Activated CD8-positive, alpha-beta memory T cell treated with anti-CD3 and anti-CD28 coated beads for 36 hours (primary cell): Measurements from ENCODE around the gene FAM171A1. TPM values are rescaled to one million over a fixed set of nuclear protein-coding genes. Genes with fewer than 3 reads are reported as not detected.

Experiments
- CTCF ChIA-PET: fragments of 350-600 bp; sonication (Branson Sonifier 250); formaldehyde crosslinking; loops from one replicate; lab custom pipeline; 2021; ENCODE audit warnings: antibody characterized with exemption; lab: Charles Lee
- POLR2A ChIA-PET: fragments of 350-600 bp; sonication (Branson Sonifier 250); formaldehyde crosslinking; loops from one replicate; lab custom pipeline; 2021; ENCODE audit warnings: antibody characterized with exemption; lab: Charles Lee
- total RNA-seq, 2 experiments: library from RNA; stranded (reverse); gene quantifications; one replicate each; pipeline ENCODE4 v1.2.3, GENCODE V29; 2021

Gene FAM171A1
- total RNA-seq, 2 experiments from 2014 or later: 4.3 TPM

GRCh38 chr10:15265056-15265455 is 106.0 kb downstream of the FAM171A1 start:
- POLR2A ChIA-PET: no interaction called here
- CTCF ChIA-PET: interaction anchor here (1.4 kb wide), 1 partner anchor 11 kb away, joined by 3 read pairs; no protein-coding TSS in a partner anchor

DNA sequence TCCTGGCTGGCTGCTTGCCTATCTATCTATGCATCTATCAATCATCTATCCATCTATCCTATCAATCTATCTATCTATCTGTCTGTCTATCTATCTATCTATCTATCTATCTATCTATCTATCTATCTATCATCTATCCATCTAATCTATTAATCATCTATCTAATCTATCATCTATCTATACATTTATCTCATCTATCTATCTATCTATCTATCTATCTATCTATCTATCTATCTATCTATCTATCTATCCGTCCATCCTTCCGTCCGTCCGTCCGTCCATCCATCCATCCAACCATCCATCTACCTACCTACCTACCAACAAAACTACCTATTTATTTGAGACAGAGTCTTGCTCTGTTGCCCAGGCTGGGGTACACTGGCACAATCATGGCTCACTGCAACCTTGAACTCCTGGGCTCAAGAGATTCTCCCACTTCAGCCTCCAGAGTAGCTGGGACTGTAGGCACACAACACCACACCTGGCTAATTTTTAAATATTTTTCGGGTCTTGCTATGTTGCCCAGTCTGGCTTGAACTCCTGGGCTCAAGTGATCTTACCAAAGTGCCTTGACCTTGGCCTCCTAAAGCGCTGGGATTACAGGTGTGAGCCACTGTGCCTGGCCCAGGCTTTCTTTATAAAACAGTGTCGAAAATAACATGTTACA is 107.3 kb downstream of the FAM171A1 start:
- CTCF ChIA-PET: no interaction called here
- POLR2A ChIA-PET: no interaction called here

DNA sequence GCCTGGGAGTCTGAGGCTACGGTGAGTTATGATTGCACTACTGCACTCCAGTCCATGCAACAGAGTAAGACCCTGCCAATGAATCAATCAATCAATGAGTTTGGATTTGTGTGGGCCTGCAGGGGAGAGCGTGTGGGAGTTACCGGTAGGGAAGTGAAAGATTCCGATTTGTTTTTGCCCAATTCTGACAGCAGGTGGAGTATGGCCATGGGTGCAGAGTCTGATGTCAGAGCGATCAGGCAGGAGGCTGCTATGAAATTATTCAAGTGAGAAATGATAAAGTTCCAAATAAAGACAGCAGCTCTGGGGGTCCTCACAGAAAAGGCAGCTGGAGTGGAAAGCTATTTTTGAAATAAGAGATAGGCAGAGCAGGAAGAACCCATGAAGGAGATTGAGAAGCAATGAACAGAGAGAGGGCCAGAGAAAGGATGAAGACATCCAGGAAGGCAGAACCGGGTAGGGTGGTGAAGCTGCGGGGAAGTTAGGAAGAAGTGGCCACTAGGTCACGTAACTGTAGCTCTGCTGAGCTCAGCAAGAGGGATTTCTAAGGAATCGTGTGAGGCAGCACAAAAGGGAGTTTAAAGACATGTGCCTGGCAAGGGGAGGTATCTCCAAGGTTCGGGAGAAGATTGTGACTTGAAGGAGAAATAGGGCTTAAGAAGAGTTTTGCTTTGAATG is 108.9 kb downstream of the FAM171A1 start:
- CTCF ChIA-PET: no interaction called here
- POLR2A ChIA-PET: no interaction called here

DNA sequence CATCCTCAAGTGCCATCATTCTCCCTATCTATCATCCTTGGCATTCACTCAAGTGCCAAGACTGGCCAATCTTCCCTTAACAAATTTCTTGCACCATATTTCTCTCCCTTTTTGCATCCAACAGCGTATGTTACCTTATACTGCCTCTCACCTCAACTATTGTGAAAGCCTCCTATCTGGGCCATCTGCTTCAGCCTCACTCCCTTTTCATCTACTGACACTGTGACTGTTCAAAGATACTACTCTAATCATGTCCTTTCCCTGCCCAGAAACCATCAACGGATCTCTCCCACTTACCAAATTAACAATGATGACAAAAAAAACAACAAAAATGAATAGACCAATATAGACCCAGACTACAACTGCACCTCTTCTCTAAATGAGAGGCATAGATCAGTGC is 112.0 kb downstream of the FAM171A1 start:
- ChIA-PET CTCF (no interaction called here), POLR2A (no interaction called here)

- POLR2A ChIA-PET: no interaction called here
- CTCF ChIA-PET: no interaction called here
These were observed 112.8 kb downstream of the FAM171A1 start for GRCh38 chr10:15258255-15258654.

GRCh38 chr10:15255961-15256360 is 115.1 kb downstream of the FAM171A1 start:
- POLR2A ChIA-PET: no interaction called here
- CTCF ChIA-PET: interaction anchor here (0.5 to 0.6 kb wide), 2 partner anchors 45 to 90 kb away, joined by 3 read pairs; no protein-coding TSS in a partner anchor

DNA sequence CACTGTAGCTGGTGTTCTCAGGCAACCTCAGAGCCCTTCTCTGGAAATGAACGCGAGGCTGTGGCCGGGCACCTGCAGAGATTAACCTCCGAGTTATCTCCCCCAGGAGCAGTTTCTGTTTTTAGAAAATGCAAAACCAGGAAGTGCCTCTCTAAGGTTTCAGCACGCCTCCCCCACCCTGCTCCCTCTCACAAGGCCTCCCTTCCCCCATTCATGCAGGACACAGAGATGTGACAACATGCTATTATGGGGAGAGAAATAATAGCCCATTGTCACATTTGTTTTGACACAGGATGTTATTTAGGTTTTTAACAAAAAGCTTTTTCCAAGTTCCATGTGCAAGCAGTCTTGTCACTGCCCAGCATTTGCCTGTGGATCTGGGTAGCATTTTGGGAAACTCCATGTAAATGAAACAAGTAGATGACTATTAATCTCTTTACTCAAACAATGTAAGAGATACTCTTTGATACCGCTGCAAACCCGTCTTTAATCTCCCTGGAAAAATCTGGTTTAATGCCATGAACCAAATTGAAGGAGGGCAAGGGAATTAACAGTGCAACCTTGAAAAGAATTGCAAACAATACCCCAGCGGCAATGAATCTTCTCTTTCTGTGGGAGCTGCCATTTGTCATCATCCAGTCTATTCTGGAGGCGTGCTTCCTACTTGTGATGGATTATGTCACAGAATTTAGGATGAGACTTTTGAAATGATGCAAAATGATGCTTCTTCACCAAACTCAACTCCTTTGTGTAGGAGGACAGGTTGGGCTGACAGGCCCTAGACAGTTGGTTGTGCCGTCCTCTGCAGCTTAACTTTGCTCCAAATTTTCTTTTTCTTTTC is 116.1 kb downstream of the FAM171A1 start:
- ChIA-PET POLR2A (no interaction called here), CTCF (interaction anchor here (1.0 kb wide), 1 partner anchor 11 kb away, joined by 3 read pairs; no protein-coding TSS in a partner anchor)

GRCh38 chr10:15253951-15254807 is 116.9 kb downstream of the FAM171A1 start:
- ChIA-PET CTCF (interaction anchor here (1.0 kb wide), 1 partner anchor 11 kb away, joined by 3 read pairs; no protein-coding TSS in a partner anchor), POLR2A (no interaction called here)

DNA sequence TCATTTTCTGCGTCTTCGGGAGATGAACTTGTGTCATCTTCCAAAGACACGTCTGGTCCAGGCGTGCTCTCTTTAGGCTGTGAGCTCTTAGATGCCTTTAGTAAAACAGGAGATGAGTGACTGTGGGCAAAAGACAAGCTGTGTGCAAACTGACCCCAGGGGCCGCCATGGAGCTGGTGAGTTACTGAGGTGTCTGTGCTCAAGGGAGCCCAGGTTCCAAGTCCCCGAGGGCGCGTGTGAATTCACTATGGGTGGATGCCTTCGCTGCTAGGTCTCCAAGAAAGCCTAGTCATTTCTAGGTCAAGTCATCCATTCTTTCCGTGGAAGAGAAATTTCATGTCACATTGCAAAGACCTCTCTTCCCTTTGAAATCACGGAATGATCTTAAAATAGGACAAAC is 118.7 kb downstream of the FAM171A1 start:
- CTCF ChIA-PET: no interaction called here

DNA sequence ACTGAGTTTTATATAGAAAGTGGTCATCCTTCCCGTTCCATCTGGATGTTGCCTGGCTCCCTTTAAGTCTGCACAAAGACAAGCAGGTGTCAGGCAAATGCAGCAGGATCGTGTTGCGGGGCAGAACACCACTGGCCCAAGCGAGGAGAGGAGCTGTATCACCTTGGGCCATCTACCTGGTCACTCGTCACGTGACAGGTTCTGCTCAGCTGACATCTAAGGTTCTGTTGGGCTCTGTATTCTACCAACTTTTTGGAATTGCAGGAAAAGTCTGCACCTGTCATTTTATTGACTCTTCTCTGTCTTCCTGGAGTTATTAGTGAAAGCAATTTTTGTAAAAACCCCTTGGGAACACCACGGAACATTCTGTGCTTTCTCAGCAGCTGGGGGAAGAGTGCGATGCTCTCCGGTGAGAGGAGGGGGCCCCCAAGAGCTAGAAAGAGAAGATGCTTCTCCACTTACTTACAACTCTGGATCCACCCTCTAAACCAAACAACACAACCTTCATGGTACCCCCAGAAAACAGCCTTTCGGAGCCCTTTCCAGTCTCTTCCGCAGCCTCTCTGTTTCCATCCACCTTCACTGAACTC is 119.2 kb downstream of the FAM171A1 start:
- ChIA-PET POLR2A (no interaction called here), CTCF (no interaction called here)

More for the DNA sequence above, 118.7 kb downstream of the FAM171A1 start:
- POLR2A ChIA-PET: no interaction called here

DNA sequence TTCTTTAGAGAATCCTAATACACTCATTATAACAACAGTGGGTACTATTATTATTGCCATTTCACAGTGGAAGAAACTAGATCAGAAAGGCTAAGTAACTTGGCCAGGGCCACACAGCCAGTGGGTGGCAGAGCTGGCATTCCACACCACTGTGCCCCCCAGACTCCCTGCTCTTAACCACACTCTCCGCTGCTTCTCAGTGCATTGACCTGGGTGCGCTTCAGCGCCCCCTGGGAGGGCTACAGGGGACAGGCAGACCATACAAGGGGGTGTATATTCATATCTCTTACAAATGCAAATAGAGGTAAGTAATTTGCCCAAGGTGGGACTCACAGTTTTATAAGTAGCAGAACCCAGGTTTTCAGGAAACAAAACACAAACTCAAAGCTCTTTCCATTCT is 125.6 kb downstream of the FAM171A1 start:
- CTCF ChIA-PET: no interaction called here
- POLR2A ChIA-PET: no interaction called here

DNA sequence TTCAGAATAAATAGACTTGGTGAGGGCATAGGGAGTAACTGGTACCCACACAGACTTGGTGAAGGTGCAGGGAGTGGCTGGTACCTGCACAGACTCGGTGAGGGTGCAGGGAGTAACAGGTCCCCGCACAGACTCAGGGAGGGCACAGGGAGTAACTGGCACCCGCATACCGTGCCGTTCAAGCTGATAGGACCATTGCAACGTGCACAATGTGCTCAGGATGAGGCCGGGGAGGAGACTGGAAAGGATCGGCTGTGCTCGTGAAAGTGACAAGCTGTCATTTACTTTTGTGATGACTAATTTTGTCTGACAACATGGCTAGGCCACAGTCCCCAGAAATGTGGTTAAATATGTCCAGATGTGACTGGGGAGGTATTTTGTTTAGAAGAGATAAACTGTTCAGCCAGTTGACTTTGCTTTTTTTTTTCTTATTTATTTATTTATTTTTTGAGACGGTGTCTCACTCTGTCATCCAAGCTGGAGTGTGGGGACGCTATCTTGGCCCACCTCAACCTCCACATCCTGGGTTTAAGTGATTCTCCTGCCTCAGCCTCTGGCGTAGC is 126.4 kb downstream of the FAM171A1 start:
- CTCF ChIA-PET: no interaction called here
- POLR2A ChIA-PET: no interaction called here

DNA sequence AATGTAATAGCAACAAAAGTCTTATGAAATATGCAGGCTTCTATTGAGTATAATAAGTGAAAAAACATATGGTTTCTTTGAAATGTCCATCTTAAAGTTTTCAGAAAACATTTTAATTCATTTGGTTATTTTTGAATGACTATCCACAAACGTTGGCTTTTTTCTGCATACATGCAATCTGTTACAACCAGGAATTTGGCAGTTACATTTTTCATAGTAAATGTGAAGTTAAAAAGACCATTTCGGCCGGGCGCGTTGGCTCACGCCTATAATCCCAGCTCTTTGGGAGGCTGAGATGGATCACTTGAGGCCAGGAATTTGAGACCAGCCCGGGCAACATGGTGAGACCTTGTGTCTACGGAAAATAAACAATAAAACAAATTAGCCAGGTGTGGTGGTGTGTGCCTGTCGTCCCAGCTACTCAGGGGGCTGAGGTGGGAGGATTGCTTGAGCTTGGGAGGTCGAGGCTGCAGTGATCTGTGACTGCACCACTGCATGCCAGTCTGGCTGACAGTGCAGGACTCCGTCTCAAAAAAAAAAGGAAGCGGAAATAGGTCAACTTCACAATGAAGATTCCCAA is 128.7 kb downstream of the FAM171A1 start:
- CTCF ChIA-PET: no interaction called here

DNA sequence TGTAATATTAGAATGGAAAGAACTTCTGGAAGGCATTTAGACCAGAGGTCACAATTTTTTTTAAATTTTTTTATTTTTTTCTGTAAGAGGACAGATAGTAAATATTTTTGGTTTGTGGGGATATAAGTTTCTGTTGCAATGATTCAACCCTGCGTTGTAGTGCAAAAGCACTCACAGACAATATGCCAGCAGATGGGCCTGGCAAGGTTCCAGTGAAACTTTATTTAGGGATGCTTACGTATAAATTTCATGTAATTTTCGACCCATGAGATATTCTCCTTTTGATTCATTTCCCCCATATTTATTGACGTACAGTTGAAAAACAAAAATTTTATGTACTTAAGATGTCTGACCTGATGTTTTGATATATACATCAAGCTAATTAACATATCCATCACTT is 129.8 kb downstream of the FAM171A1 start:
- POLR2A ChIA-PET: no interaction called here
- CTCF ChIA-PET: no interaction called here

More for the DNA sequence above, 128.7 kb downstream of the FAM171A1 start:
- POLR2A ChIA-PET: no interaction called here

DNA sequence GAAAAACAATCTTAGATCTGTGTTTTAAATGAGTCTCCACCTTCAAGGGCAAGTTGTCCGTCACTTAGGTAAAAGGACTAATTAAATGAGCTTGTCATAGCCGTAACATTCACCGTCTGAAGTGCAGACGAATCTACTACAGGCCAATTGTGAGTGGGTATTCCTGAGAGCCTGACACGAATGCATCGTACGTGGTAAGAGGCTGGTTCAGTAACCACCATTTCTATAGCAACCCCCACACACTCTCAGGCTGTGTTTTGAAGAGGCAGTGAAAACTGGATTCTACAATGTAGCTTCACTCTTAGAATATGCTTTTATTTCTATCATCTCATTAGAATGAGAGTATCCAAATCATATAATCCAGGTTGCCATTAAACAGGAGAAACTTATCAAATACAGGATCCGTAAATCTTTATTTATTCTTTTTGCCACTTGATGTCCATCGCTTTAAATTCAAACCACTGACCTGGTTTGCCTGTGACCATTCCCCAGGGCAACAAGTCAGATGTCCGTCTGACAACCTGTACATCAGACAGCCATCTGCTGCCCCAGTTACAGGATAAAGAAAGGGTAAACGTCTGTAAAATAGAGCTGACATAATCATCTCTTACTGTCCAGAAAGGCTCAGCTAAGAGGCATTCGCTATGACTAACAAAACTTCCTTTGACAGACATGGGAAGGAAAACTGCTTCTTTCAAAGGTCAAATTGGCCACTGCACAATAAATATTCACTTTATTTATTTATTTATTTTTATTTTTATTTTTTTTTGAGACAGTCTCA is 132.3 kb downstream of the FAM171A1 start:
- ChIA-PET POLR2A (no interaction called here), CTCF (no interaction called here)

- ChIA-PET CTCF (no interaction called here), POLR2A (no interaction called here)
These were observed 133.7 kb downstream of the FAM171A1 start for GRCh38 chr10:15237351-15237750.

DNA sequence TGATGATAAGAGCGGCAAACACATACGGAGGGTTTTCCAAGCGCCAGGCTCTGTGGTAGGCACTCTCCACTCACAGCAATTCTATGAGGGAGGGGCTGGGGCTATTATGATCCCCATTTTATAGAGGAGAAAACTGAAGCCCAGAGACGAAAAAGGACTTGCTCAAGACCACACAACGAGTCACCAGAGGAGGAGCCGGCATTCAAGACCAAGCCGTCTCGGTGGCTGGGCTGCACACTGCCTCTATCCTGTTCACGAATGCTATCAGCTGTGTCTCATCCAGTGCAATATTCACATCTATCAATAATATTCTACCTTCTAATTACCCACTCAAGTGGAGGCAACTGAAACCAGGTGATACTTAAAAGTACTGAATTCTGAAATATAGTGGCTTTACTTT is 134.7 kb downstream of the FAM171A1 start:
- ChIA-PET CTCF (no interaction called here), POLR2A (no interaction called here)
